Measurements from ENCODE around the gene CHSY1. TPM values are rescaled to one million over a fixed set of nuclear protein-coding genes. Genes with fewer than 3 reads are reported as not detected.

The CHSY1 gene
- total and polyA plus RNA-seq, 2 of the 13 experiments (the other 11 are each of a cell fraction or from before 2014, with no cell fraction given) = 13.3 to 13.7 TPM

- peak; percentile 59 for TF ChIP-seq ETV5 (CRISPR knock-in tag; IDR thresholded peaks at IDR 0.05; ENCODE audit: borderline replicate concordance)
- no peak for TF ChIP-seq HOXA7 (CRISPR knock-in tag; IDR thresholded peaks at IDR 0.05)
- no peak for TF ChIP-seq SMARCE1 (IDR thresholded peaks at IDR 0.05; ENCODE audit: borderline replicate concordance)
- TF ChIP-seq PAXIP1 (CRISPR knock-in tag; conservative IDR thresholded peaks at IDR 0.05) = no peak; the same call in 1 of the 2 replicates
- no peak for TF ChIP-seq MAF1 (CRISPR knock-in tag; IDR thresholded peaks at IDR 0.05; ENCODE audit: borderline replicate concordance)
- TF ChIP-seq RAD21 (CRISPR knock-in tag; IDR thresholded peaks at IDR 0.05) = peak; percentile 49
- TF ChIP-seq LBX2 (CRISPR knock-in tag; IDR thresholded peaks at IDR 0.05; ENCODE audit: borderline replicate concordance) = no peak
- TF ChIP-seq SATB2 (CRISPR knock-in tag; IDR thresholded peaks at IDR 0.05) = 0 out of 2 replicates have a peak, but pooled peaks have one; percentile 34
- peak; percentile 81 for TF ChIP-seq BRD4 (CRISPR knock-in tag; IDR thresholded peaks at IDR 0.05)
- TF ChIP-seq BHLHE40 (IDR thresholded peaks at IDR 0.05; ENCODE audit: low read length) = no peak
- TF ChIP-seq PRDM10 (CRISPR knock-in tag; IDR thresholded peaks at IDR 0.05; ENCODE audit: low read depth) = no peak
- TF ChIP-seq SSRP1 (CRISPR knock-in tag; IDR thresholded peaks at IDR 0.05) = no peak
- TF ChIP-seq FOXJ3 (CRISPR knock-in tag; IDR thresholded peaks at IDR 0.05; ENCODE audit: borderline replicate concordance) = no peak
- no peak for TF ChIP-seq GPN1 (CRISPR knock-in tag; IDR thresholded peaks at IDR 0.05; ENCODE audit: borderline replicate concordance)
- TF ChIP-seq E2F5 (CRISPR knock-in tag; conservative IDR thresholded peaks at IDR 0.05) = no peak
- no peak; the same call in 1 of the 2 replicates for TF ChIP-seq CBX5 (CRISPR knock-in tag; IDR thresholded peaks at IDR 0.05; ENCODE audit: borderline replicate concordance)
- TF ChIP-seq NFYC (CRISPR knock-in tag; IDR thresholded peaks at IDR 0.05) = peak; percentile 80
- no peak for TF ChIP-seq SOX6 (IDR thresholded peaks at IDR 0.05)
- TF ChIP-seq SOX6 (CRISPR knock-in tag; IDR thresholded peaks at IDR 0.05) = no peak
- TF ChIP-seq RBM22 (optimal IDR thresholded peaks at IDR 0.05; ENCODE audit: low read length) = no peak
- TF ChIP-seq SIX1 (CRISPR knock-in tag; IDR thresholded peaks at IDR 0.05; ENCODE audit: borderline replicate concordance) = no peak
- no peak; the same call in 1 of the 2 replicates for TF ChIP-seq ZNF44 (CRISPR knock-in tag; IDR thresholded peaks at IDR 0.05)
- TF ChIP-seq PHF8 (CRISPR knock-in tag; IDR thresholded peaks at IDR 0.05) = peak; percentile 92
Observed at GRCh38 chr15:101277038-101277822, 25.4 kb upstream of the CHSY1 start, which contains the start of gene SELENOS (continued).

Data from HepG2 (cell line).